ENCODE measurements around the gene STIL.

The STIL gene

DNA sequence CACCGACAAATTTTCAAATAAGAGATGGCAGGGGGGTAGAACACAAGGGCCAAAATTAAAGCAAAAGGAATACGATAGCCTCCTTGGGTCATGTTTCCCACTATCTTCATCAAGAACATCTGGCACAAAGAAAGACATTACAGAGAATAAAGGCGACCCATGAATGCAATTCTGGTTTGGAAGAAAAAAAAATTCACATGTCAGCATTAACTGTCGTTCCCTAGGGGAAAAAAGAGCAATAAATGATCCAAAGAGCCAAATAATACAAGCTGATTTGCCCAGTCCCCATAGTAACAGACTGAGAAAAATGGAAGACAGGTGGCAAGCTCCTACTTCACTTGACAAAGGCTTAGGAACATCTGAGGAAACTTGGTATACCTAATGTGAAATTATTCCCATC, 4.5 kb downstream of the STIL start:
- Histone ChIP-seq H3F3A (ENCODE audit: insufficient read depth, low read length) (no peaks in the 10 kb centered on the region), H2AFZ (ENCODE audit: low read length) (no peak overlapping the region), H3K9me2 (ENCODE audit: low read depth, low read length) (no peaks in the 10 kb centered on the region), H4K20me1 (ENCODE audit: insufficient read depth, low read length) (no peaks in the 10 kb centered on the region), H3K4me2 (ENCODE audit: low read length) (no peak overlapping the region), H3K27me3 (ENCODE audit: insufficient read depth, low read length) (no peaks in the 10 kb centered on the region), H3K4me3 (ENCODE audit: low read depth, low read length, poor library complexity, severe bottlenecking) (no peak overlapping the region), H3K4me1 (ENCODE audit: insufficient read depth, low read length, severe bottlenecking) (peaks cover 19% of the 10 kb centered on the region), H3K9me3 (ENCODE audit: low read length) (no peaks in the 10 kb centered on the region), H3K36me3 (ENCODE audit: insufficient read depth, low read length) (peaks cover 68% of the 10 kb centered on the region), H3K79me2 (ENCODE audit: insufficient read depth, low read length) (peaks cover 49% of the 10 kb centered on the region), H3K27ac (ENCODE audit: low read depth, low read length, poor library complexity, severe bottlenecking) (no peak overlapping the region), H3K9ac (ENCODE audit: low read length) (no peak overlapping the region)
- no peak for TF ChIP-seq EZH2 (IDR thresholded peaks at IDR 0.05; ENCODE audit: borderline replicate concordance, low read length)
- TF ChIP-seq, protein P1, sequence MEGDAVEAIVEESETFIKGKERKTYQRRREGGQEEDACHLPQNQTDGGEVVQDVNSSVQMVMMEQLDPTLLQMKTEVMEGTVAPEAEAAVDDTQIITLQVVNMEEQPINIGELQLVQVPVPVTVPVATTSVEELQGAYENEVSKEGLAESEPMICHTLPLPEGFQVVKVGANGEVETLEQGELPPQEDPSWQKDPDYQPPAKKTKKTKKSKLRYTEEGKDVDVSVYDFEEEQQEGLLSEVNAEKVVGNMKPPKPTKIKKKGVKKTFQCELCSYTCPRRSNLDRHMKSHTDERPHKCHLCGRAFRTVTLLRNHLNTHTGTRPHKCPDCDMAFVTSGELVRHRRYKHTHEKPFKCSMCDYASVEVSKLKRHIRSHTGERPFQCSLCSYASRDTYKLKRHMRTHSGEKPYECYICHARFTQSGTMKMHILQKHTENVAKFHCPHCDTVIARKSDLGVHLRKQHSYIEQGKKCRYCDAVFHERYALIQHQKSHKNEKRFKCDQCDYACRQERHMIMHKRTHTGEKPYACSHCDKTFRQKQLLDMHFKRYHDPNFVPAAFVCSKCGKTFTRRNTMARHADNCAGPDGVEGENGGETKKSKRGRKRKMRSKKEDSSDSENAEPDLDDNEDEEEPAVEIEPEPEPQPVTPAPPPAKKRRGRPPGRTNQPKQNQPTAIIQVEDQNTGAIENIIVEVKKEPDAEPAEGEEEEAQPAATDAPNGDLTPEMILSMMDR (IDR thresholded peaks at IDR 0.05; ENCODE audit: low read length) = no peak

DNA sequence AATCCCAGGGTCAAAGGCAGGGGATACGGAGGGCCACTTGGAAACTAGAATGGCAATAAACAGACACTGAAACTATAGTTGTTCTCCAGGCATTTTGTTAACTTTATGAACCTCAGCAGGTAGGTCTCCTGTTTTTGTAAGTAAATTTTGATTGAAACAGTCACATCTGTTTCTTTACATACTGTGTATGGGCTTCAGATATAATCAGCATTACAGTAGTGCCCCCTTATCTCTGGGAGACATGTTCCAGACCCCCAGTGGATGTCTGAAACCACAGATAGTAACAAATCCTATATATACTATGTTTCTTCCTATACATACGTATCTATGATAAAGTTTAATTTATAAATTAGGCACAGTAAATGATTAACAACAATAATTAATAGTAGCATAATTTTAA, 11.5 kb downstream of the STIL start:
- Histone ChIP-seq H3K4me1 (ENCODE audit: insufficient read depth, low read length, severe bottlenecking) (no peaks in the 10 kb centered on the region), H3K9me3 (ENCODE audit: low read length) (no peaks in the 10 kb centered on the region), H3K27me3 (ENCODE audit: insufficient read depth, low read length) (no peaks in the 10 kb centered on the region), H3K4me3 (ENCODE audit: low read depth, low read length, poor library complexity, severe bottlenecking) (no peak overlapping the region), H3K27ac (ENCODE audit: low read depth, low read length, poor library complexity, severe bottlenecking) (no peak overlapping the region), H3K9ac (ENCODE audit: low read length) (no peak overlapping the region), H3K36me3 (ENCODE audit: insufficient read depth, low read length) (peaks cover 77% of the 10 kb centered on the region), H3K9me2 (ENCODE audit: low read depth, low read length) (no peaks in the 10 kb centered on the region), H4K20me1 (ENCODE audit: insufficient read depth, low read length) (no peaks in the 10 kb centered on the region), H3K79me2 (ENCODE audit: insufficient read depth, low read length) (no peaks in the 10 kb centered on the region), H3K4me2 (ENCODE audit: low read length) (no peak overlapping the region), H2AFZ (ENCODE audit: low read length) (no peak overlapping the region), H3F3A (ENCODE audit: insufficient read depth, low read length) (no peaks in the 10 kb centered on the region)
- TF ChIP-seq, protein P1 (IDR thresholded peaks at IDR 0.05; ENCODE audit: low read length) = no peak
- no peak for TF ChIP-seq EZH2 (IDR thresholded peaks at IDR 0.05; ENCODE audit: borderline replicate concordance, low read length)

DNA sequence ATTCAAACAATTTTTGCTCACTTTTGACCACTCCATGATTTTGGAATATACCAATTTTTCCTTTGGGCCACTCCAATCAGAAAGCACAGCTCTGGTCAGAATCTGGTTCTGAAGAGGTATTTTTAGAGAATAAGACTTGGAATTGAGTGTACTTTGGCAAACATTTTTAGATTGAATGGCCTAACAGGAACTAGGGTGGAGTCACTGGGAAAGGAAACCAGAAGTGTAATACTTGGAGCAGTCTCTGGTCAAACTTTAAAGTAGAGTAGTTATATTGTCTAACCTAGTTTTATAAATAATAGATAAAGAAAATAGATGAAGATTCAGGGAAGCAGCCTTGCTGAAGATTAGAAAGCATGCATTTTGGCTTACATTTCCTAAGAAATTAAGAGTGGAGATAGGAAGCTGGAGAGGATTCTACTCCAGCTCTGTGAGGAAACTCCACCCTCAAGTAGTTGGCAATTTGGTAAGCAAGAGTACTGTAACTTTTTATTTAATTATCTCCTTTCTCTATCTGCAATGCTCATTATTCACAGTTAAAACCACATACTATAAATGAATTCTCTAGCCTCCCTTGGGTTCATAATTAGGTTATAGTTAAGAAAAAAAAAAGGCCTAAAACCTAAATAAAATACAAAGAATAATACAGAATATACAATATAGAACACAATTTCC, 15.8 kb downstream of the STIL start:
- Histone ChIP-seq H3K27ac (ENCODE audit: low read depth, low read length, poor library complexity, severe bottlenecking) (no peak overlapping the region), H3K9ac (ENCODE audit: low read length) (no peak overlapping the region), H3K79me2 (ENCODE audit: insufficient read depth, low read length) (no peaks in the 10 kb centered on the region), H3K27me3 (ENCODE audit: insufficient read depth, low read length) (no peaks in the 10 kb centered on the region), H3K4me1 (ENCODE audit: insufficient read depth, low read length, severe bottlenecking) (no peaks in the 10 kb centered on the region), H3K4me3 (ENCODE audit: low read depth, low read length, poor library complexity, severe bottlenecking) (no peak overlapping the region), H3K36me3 (ENCODE audit: insufficient read depth, low read length) (peaks cover 74% of the 10 kb centered on the region), H3K4me2 (ENCODE audit: low read length) (no peak overlapping the region), H2AFZ (ENCODE audit: low read length) (no peak overlapping the region), H3F3A (ENCODE audit: insufficient read depth, low read length) (no peaks in the 10 kb centered on the region), H4K20me1 (ENCODE audit: insufficient read depth, low read length) (no peaks in the 10 kb centered on the region), H3K9me3 (ENCODE audit: low read length) (no peaks in the 10 kb centered on the region), H3K9me2 (ENCODE audit: low read depth, low read length) (no peaks in the 10 kb centered on the region)
- no peak for TF ChIP-seq EZH2 (IDR thresholded peaks at IDR 0.05; ENCODE audit: borderline replicate concordance, low read length)
- TF ChIP-seq, protein P1 (IDR thresholded peaks at IDR 0.05; ENCODE audit: low read length) = no peak

Measured in OCI-LY1 (cell line).